Measurements from ENCODE around the gene TINCR.

TINCR gene

DNA sequence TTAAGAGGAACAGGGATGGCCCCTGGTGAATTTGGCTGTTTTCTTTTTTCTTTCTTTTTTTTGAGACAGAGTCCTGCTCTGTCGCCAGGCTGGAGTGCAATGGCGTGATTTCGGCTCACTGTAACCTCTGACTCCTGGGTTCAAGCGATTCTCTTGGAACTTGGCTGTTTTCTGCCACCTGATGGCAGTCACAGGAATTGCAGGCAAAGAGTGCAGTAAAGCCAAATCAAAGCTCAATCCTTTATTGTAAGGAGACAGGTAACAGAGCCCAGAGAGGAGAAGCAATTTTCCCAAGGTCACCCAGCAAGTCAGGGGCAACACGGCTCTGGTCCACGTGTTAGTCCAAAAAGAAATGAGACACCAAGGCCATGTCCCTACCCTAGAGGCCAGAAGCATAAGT lies 6.2 kb downstream of the TINCR start:
- TF ChIP-seq POLR2AphosphoS5 (IDR thresholded peaks at IDR 0.05; ENCODE audit: low read depth, low read length) (no peak), FOXP2 (optimal IDR thresholded peaks at IDR 0.05; ENCODE audit: borderline replicate concordance, extremely low read depth, extremely low read length, insufficient read depth) (no peak), TAF1 (IDR thresholded peaks at IDR 0.05; ENCODE audit: borderline replicate concordance, insufficient read depth, low read length) (no peak), SIN3A (IDR thresholded peaks at IDR 0.05; ENCODE audit: borderline replicate concordance, insufficient read depth, low read length) (no peak)
- TF ChIP-seq, protein P1, sequence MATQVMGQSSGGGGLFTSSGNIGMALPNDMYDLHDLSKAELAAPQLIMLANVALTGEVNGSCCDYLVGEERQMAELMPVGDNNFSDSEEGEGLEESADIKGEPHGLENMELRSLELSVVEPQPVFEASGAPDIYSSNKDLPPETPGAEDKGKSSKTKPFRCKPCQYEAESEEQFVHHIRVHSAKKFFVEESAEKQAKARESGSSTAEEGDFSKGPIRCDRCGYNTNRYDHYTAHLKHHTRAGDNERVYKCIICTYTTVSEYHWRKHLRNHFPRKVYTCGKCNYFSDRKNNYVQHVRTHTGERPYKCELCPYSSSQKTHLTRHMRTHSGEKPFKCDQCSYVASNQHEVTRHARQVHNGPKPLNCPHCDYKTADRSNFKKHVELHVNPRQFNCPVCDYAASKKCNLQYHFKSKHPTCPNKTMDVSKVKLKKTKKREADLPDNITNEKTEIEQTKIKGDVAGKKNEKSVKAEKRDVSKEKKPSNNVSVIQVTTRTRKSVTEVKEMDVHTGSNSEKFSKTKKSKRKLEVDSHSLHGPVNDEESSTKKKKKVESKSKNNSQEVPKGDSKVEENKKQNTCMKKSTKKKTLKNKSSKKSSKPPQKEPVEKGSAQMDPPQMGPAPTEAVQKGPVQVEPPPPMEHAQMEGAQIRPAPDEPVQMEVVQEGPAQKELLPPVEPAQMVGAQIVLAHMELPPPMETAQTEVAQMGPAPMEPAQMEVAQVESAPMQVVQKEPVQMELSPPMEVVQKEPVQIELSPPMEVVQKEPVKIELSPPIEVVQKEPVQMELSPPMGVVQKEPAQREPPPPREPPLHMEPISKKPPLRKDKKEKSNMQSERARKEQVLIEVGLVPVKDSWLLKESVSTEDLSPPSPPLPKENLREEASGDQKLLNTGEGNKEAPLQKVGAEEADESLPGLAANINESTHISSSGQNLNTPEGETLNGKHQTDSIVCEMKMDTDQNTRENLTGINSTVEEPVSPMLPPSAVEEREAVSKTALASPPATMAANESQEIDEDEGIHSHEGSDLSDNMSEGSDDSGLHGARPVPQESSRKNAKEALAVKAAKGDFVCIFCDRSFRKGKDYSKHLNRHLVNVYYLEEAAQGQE (IDR thresholded peaks at IDR 0.05; ENCODE audit: insufficient read depth in 1 of 2, low read depth in 2 of 2, low read length in 2 of 2) = no peak

DNA sequence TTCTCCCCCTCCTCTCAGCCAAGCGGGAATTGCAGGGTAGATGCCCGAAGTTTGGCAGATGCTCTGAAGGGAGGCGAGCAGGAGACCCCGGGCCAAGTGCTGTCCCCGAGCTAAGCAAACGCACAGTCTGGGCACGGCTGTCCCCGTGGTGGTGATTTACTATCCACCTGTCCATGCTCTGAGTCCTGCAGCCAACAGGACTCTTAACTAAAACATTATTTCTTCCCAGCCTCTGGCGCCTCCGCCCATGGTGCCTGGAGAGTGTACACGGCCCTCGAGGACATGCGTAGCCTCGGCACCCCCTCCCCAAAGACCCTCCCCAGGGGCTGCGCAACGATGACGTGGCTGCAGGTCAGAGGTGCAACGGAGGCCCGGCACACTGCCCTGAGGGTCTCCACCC lies 7.6 kb downstream of the TINCR start:
- TF ChIP-seq SIN3A (IDR thresholded peaks at IDR 0.05; ENCODE audit: borderline replicate concordance, insufficient read depth, low read length) (no peak), POLR2AphosphoS5 (IDR thresholded peaks at IDR 0.05; ENCODE audit: low read depth, low read length) (no peak), FOXP2 (optimal IDR thresholded peaks at IDR 0.05; ENCODE audit: borderline replicate concordance, extremely low read depth, extremely low read length, insufficient read depth) (no peak), TAF1 (IDR thresholded peaks at IDR 0.05; ENCODE audit: borderline replicate concordance, insufficient read depth, low read length) (no peak)
- TF ChIP-seq, protein P1 (IDR thresholded peaks at IDR 0.05; ENCODE audit: insufficient read depth in 1 of 2, low read depth in 2 of 2, low read length in 2 of 2) = no peak

DNA sequence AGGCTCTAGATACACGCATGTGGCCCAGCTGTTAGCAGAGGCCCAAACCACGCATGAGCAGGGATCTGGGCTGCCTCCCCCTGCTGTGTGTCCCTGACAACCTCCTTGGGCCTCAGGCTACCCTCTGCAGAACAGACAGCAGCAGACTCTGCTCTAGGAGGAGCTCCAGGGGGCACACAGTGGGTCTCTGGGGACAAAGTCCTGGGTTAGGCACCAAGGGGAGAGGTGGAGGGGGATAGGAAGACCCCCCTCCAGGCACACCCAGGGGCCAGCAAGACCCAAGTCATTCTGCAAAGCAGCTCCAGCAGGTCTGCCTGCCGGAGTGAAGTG lies 8.0 kb downstream of the TINCR start:
- no peak for TF ChIP-seq FOXP2 (optimal IDR thresholded peaks at IDR 0.05; ENCODE audit: borderline replicate concordance, extremely low read depth, extremely low read length, insufficient read depth)
- no peak for TF ChIP-seq SIN3A (IDR thresholded peaks at IDR 0.05; ENCODE audit: borderline replicate concordance, insufficient read depth, low read length)
- no peak for TF ChIP-seq POLR2AphosphoS5 (IDR thresholded peaks at IDR 0.05; ENCODE audit: low read depth, low read length)
- TF ChIP-seq, protein P1 (IDR thresholded peaks at IDR 0.05; ENCODE audit: insufficient read depth in 1 of 2, low read depth in 2 of 2, low read length in 2 of 2) = no peak
- no peak for TF ChIP-seq TAF1 (IDR thresholded peaks at IDR 0.05; ENCODE audit: borderline replicate concordance, insufficient read depth, low read length)

DNA sequence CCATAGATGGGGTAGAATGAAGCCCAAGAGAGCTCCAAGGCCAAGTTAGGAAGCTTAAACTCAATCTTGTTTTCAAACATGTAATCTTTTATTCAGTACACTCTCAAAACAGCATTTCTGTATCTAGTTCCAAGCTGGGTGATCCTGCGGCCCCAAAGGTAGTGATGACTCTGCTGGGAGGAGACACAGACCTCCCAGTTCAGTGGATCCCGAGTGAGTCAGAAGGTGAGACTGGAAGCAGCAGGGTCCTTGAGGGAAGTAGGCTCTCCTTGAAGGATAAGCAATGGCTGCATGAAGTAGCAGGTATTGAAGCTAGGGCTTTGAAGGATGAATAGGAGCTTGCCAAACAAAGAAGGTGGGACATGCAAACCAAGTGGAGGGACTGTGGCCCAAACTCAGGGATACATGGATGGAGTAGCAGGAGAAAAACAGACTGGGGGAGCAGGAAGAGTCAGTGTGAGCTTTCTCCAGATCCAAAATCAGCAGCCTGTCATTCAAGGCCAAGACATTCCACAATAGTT lies 9.6 kb downstream of the TINCR start:
- TF ChIP-seq FOXP2 (optimal IDR thresholded peaks at IDR 0.05; ENCODE audit: borderline replicate concordance, extremely low read depth, extremely low read length, insufficient read depth) (no peak), TAF1 (IDR thresholded peaks at IDR 0.05; ENCODE audit: borderline replicate concordance, insufficient read depth, low read length) (no peak), SIN3A (IDR thresholded peaks at IDR 0.05; ENCODE audit: borderline replicate concordance, insufficient read depth, low read length) (no peak), POLR2AphosphoS5 (IDR thresholded peaks at IDR 0.05; ENCODE audit: low read depth, low read length) (no peak)

DNA sequence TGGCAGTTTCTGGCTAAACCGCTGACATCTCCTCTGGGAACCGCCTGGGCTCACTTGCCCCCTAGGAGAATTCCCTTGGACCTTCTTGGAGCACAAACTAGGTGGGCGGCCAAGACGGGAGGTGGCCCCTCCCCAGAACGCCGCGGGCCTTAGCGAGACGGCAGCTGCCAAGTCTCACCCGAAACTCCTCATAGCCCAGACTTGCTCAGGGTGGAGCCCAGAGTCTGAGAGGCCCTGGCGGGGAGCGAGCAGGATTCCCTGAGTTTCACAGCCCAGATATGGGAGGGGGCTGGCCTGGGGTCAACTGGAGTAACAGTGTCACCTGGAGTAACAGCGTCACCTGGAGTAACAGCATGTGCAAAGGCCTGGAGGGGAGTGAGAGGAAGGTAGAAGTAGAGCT lies 10.1 kb downstream of the TINCR start:
- no peak for TF ChIP-seq TAF1 (IDR thresholded peaks at IDR 0.05; ENCODE audit: borderline replicate concordance, insufficient read depth, low read length)
- TF ChIP-seq SIN3A (IDR thresholded peaks at IDR 0.05; ENCODE audit: borderline replicate concordance, insufficient read depth, low read length) = no peak
- TF ChIP-seq POLR2AphosphoS5 (IDR thresholded peaks at IDR 0.05; ENCODE audit: low read depth, low read length) = no peak
- no peak for TF ChIP-seq FOXP2 (optimal IDR thresholded peaks at IDR 0.05; ENCODE audit: borderline replicate concordance, extremely low read depth, extremely low read length, insufficient read depth)
- TF ChIP-seq, protein P1 (IDR thresholded peaks at IDR 0.05; ENCODE audit: insufficient read depth in 1 of 2, low read depth in 2 of 2, low read length in 2 of 2) = no peak
